Testis (tissue), 3 donors: ENCODE measurements around the gene NEURL1. TPM values are rescaled to one million over a fixed set of nuclear protein-coding genes. Genes with fewer than 3 reads are reported as not detected.
"Not testable (repeated sequence)": the region's sequence is repeated elsewhere in the genome, so short reads cannot be mapped to it uniquely, and the experiment has no call there.

ENCODE experiments used
- DNase-seq: peaks from one replicate; pipeline ENCODE4 v3.0.0-alpha.2; 2019
- H3K27ac ChIP-seq, 2 donors: fragments of 200-600 bp; sonication (generic); one replicate each; pipeline ENCODE4 v1.5.1; 2019
- H3K27me3 ChIP-seq: fragments of 200-600 bp; sonication (generic); one replicate; pipeline ENCODE4 v1.5.1; 2019
- H3K36me3 ChIP-seq: fragments of 200-600 bp; sonication (generic); one replicate; pipeline ENCODE4 v1.5.1; 2017; ENCODE audit warnings: low read depth; ENCODE audit errors: missing control alignments
- H3K4me1 ChIP-seq: fragments of 200-600 bp; sonication (generic); one replicate; pipeline ENCODE4 v1.5.1; 2019
- H3K4me3 ChIP-seq, 2 donors: fragments of 200-600 bp; sonication (generic); one replicate each; pipeline ENCODE4 v1.5.1; 2017 to 2019
- H3K9me3 ChIP-seq: fragments of 200-600 bp; sonication (generic); one replicate; pipeline ENCODE4 v1.5.1; 2017
- POLR2A ChIP-seq: fragments of 450-650 bp; IDR thresholded peaks from one replicate; pipeline ENCODE4 v1.6.1; 2017; ENCODE audit warnings: antibody characterized with exemption, mild to moderate bottlenecking, moderate library complexity
- WGBS, 2 donors: methylation state at CpG; one replicate each; pipeline ENCODE4 v1.1.5; 2018; 5-methylcytosine and 5-hydroxymethylcytosine counted together
- intact Hi-C: fragments of 100-400 bp; cut with DNase I; formaldehyde crosslinking; loops from one replicate; pipeline ENCODE4 v1.15.1; 2023; ENCODE audit warnings: low total_unique reads
- polyA plus RNA-seq: library from polyadenylated mRNA; stranded (reverse); fragments of 350-450 nt; fragmentation: Illumina TruSeq; extraction: RNeasy Lipid Tissue Mini Kit (QIAGEN cat#74804); gene quantifications from one replicate; pipeline ENCODE4 v1.2.3, GENCODE V29; 2014; ENCODE audit warnings: low read depth, low replicate concordance; ENCODE audit not compliant: insufficient read depth
- total RNA-seq, 2 donors: library from RNA; depleted of rRNA; stranded (reverse); fragments of >200 nt; gene quantifications; one replicate each; pipeline ENCODE4 v1.2.3, GENCODE V29; 2016
- TF ChIP-seq, protein P1 (sequence below), 3 experiments: fragments of 450-650 bp in 2 of 3; fragments of 200-600 bp in 1 of 3; sonication (generic) in 1 of 3; IDR thresholded peaks; one replicate each; pipeline ENCODE4 v1.5.1; 2016 to 2019; ENCODE audit warnings: antibody characterized with exemption in 3 of 3, mild to moderate bottlenecking in 2 of 3, moderate library complexity in 1 of 3

The NEURL1 gene
- total and polyA plus RNA-seq, 3 donors from 2014 or later, result 17.8 to 21.9 (median 19.8) TPM

DNA sequence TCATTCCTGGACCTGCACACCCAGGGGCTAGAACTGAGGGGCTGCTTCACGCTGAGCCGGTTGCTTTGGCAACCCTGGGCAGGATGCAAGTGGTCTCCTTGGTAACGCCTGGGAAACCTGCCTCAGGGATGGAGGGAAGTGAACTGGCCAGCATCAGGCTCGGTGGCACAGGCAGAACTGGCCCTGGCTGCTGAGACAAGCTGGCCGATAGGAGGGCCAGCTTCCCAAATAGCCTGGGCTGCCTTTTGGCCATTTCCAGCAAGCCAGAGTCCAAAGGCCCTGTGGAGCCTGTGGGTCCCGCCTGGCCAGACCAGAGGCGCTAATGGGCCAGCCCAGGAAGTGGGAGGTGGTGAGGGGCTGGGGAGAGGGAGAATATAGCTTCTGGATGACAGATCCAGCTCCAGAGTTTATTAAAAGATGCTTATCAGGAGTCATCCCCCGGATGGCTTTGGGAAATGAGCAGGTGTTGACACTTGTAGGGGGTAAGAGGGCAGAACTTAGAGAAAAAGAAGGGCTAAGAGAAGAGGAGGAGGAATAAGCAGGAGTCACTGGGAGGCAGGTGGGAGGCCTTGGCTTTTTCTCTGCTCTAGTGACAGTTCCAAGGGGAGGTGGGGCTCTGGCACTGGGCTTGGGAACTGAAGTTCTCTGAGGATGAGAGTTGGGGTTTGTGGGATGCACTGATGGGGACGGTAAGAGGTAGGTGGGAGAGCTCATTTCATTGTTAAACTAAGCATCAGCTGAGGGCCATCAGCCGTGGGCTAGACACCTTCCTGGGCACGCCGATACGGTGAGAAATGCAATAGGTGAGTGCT lies 9.6 kb downstream of the NEURL1 start:
- no peaks in the 10 kb centered on the region for H3K36me3 ChIP-seq
- intact Hi-C loops, result no loop called here
- DNase-seq, result no peak
- peak overlapping the region in 1 of 2 donors; percentile 39 for H3K27ac ChIP-seq
- no peak for TF ChIP-seq POLR2A
- no peak overlapping the region for H3K4me3 ChIP-seq
- 70 to 83% methylated on average over 10 to 13 of the region's 13 CpGs for WGBS, 2 donors
- H3K27me3 ChIP-seq, result no peaks in the 10 kb centered on the region
- H3K9me3 ChIP-seq, result no peaks in the 10 kb centered on the region
- peaks cover 37% of the 10 kb centered on the region for H3K4me1 ChIP-seq

DNA sequence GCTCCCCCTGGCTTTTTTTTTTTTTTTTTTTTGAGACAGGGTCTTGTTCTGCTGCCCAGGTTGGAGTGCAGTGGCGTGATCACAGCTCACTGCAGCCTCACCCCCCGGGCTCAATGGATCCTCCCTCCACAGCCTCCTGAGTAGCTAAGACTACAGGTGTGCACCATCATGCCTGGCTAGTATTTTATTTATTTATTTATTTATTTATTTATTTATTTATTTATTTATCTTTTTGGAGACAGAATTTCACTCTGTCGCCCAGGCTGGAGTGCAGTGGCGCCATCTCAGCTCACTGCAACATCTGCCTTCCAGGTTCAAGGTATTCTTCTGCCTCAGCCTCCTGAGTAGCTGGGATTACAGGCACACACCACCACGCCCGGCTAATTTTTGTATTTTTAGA lies 10.3 kb downstream of the NEURL1 start:
- H3K27me3 ChIP-seq, DNase-seq, H3K36me3 ChIP-seq, H3K9me3 ChIP-seq, intact Hi-C loops, H3K4me3 ChIP-seq: not testable (repeated sequence)
- WGBS, 2 donors, result 81 to 86% methylated on average over 6 of the region's 6 CpGs
- peak overlapping the region; percentile 14 to 72 for H3K27ac ChIP-seq
- H3K4me1 ChIP-seq, result peaks cover 37% of the 10 kb centered on the region

DNA sequence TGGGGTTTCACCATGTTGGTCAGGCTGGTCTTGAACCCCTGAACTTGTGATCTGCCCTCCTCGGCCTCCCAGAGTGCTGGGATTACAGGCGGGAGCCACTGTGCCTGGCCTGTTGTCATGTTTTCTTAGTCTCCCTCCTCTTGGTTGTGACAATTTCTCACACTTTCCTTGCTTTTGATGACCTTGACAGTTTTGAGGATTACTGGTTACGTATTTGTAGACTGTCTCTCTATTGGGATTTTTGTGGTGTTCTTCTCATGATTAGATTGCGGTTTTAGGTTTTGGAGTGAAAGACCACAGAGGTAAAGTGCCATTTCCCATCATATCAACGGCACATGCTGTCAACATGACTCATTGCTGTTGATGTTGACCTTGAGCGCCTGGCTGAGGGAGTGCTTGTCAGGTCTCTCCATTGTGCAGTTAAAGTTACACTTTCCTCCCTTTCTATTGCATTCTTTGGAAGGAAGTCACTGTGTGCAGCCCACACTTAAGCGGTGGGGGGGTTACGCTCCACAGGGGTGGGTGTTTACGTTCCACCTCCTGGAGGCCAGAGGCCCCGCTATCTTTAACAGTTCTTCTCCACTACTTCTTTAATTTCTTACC lies 10.8 kb downstream of the NEURL1 start:
- Histone ChIP-seq H3K4me3 (no peak overlapping the region), H3K36me3 (no peaks in the 10 kb centered on the region), H3K27ac (peak overlapping the region; percentile 14 to 72), H3K9me3 (no peaks in the 10 kb centered on the region), H3K4me1 (peaks cover 37% of the 10 kb centered on the region), H3K27me3 (no peaks in the 10 kb centered on the region)
- intact Hi-C loops, result no loop called here
- peak; percentile 74 for DNase-seq
- TF ChIP-seq POLR2A, result no peak
- TF ChIP-seq, protein P1, sequence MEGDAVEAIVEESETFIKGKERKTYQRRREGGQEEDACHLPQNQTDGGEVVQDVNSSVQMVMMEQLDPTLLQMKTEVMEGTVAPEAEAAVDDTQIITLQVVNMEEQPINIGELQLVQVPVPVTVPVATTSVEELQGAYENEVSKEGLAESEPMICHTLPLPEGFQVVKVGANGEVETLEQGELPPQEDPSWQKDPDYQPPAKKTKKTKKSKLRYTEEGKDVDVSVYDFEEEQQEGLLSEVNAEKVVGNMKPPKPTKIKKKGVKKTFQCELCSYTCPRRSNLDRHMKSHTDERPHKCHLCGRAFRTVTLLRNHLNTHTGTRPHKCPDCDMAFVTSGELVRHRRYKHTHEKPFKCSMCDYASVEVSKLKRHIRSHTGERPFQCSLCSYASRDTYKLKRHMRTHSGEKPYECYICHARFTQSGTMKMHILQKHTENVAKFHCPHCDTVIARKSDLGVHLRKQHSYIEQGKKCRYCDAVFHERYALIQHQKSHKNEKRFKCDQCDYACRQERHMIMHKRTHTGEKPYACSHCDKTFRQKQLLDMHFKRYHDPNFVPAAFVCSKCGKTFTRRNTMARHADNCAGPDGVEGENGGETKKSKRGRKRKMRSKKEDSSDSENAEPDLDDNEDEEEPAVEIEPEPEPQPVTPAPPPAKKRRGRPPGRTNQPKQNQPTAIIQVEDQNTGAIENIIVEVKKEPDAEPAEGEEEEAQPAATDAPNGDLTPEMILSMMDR (IDR thresholded peaks at IDR 0.05), result no peak
- WGBS, 2 donors, result 38% methylated on average over 10 of the region's 10 CpGs

DNA sequence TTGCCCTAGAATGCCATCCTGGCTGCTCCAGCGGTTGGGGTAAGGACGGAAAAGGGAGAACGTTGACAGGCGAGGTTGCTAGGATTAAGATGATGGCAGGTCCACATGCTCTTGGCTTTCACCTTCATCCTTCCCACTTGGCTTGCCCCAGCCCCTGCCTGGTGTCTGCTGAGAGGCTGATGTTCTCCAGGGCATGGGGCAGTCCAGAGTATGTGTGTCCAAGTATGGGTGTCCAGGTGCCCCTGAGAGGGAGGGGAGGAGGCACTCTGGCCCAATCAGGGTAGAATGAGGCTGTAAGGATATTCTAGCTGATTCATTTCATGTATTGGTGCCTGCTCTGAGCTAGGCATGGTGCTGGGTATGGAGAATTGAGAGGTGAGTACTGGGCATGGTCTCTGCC lies 12.6 kb downstream of the NEURL1 start:
- DNase-seq, result no peak
- intact Hi-C loops, result no loop called here

DNA sequence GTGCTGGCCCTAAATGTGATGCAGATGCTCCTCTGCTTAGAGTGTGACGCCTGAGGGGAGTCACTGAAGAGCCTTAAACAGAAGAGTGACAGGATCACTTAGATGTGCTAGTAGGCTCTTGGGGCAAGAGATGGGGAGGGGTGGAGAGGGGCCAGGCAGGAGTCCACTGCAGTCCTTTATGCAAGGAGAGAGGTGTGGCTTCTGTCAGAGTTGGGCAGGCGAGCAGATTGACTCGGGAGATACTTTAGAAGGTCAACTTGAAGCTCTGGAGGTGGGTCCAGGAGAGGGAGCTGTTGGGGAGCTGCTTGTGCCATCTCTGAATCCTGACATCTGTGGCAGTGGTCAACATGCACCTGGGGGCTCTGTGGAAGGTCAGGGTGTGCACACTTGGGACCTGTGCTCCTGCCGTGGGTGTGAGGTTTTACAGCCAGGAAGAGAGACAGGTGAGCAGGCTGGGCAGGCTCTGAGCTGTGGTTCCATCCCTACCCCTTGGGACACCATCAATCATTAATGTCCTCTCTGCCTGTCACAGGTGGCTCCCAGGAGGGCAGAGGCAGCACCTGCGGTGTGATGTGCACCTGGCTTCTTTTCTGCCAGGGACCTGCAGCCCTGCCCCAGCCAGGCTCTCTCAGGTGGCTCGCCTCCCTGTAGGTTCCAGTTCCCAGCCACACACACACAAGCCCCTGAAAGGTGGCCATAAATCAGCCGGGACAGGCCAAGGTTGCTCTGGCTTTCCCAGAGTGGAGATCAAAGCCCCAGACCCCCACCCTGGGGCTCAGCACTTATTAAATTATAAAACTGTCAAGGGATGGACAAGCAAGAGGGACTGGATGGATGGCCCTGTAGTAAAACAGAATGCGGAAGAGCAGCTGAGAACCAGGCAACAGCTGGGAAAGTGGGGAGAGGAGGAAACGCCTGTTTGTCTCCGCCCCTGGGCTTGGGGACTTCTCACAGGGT lies 14.0 kb downstream of the NEURL1 start:
- WGBS, 2 donors, result 69 to 79% methylated on average over 7 to 9 of the region's 10 CpGs
- no peaks in the 10 kb centered on the region for H3K9me3 ChIP-seq
- H3K36me3 ChIP-seq, result no peaks in the 10 kb centered on the region
- TF ChIP-seq, protein P1 (IDR thresholded peaks at IDR 0.05), result no peak
- no peak for TF ChIP-seq POLR2A
- no peaks in the 10 kb centered on the region for H3K27me3 ChIP-seq
- DNase-seq, result peak; percentile 13
- no peak overlapping the region for H3K4me3 ChIP-seq
- no peak overlapping the region for H3K27ac ChIP-seq
- peaks cover 26% of the 10 kb centered on the region for H3K4me1 ChIP-seq
- intact Hi-C loops, result no loop called here

More for the DNA sequence above, 12.6 kb downstream of the NEURL1 start:
- H3K9me3 ChIP-seq, result no peaks in the 10 kb centered on the region
- WGBS, 2 donors, result 74 to 94% methylated on average over 3 to 4 of the region's 4 CpGs
- no peaks in the 10 kb centered on the region for H3K27me3 ChIP-seq
- no peak overlapping the region for H3K4me3 ChIP-seq
- H3K27ac ChIP-seq, result no peak overlapping the region
- TF ChIP-seq, protein P1 (IDR thresholded peaks at IDR 0.05), result no peak
- no peak for TF ChIP-seq POLR2A
- no peaks in the 10 kb centered on the region for H3K36me3 ChIP-seq
- H3K4me1 ChIP-seq, result peaks cover 26% of the 10 kb centered on the region
